Fibroblast of the aortic adventitia (primary cell): Measurements from ENCODE around the gene IL6ST. TPM values are rescaled to one million over a fixed set of nuclear protein-coding genes. Genes with fewer than 3 reads are reported as not detected.
"Not testable (repeated sequence)": the region's sequence is repeated elsewhere in the genome, so short reads cannot be mapped to it uniquely, and the experiment has no call there.

Source experiments
- DNase-seq: peaks from one replicate; pipeline ENCODE4 v3.0.0-alpha.2; 2010; ENCODE audit warnings: low read depth
- H3K4me3 ChIP-seq: 2 replicates; pipeline ENCODE4 v1.5.1; 2011; ENCODE audit warnings: low read depth, mild to moderate bottlenecking, control low read depth, low read length, moderate library complexity
- CTCF ChIP-seq: IDR thresholded peaks from 2 replicates; pipeline ENCODE4 v1.5.1; 2011; ENCODE audit warnings: mild to moderate bottlenecking, low read length, control low read depth, inconsistent platforms; ENCODE audit not compliant: insufficient read depth
- total RNA-seq: library from RNA; depleted of rRNA; stranded (reverse); fragments of >200 nt; gene quantifications from 2 replicates; pipeline ENCODE4 v1.2.3, GENCODE V29; 2012; ENCODE audit warnings: low replicate concordance

IL6ST gene
- total RNA-seq, 1 donor, result 1,116 TPM

GRCh38 chr5:56026863-56027300 is 32.1 kb upstream of the IL6ST start:
- H3K4me3 ChIP-seq, result no peak overlapping the region
- no peak for TF ChIP-seq CTCF
- peak; percentile 89 for DNase-seq

DNA sequence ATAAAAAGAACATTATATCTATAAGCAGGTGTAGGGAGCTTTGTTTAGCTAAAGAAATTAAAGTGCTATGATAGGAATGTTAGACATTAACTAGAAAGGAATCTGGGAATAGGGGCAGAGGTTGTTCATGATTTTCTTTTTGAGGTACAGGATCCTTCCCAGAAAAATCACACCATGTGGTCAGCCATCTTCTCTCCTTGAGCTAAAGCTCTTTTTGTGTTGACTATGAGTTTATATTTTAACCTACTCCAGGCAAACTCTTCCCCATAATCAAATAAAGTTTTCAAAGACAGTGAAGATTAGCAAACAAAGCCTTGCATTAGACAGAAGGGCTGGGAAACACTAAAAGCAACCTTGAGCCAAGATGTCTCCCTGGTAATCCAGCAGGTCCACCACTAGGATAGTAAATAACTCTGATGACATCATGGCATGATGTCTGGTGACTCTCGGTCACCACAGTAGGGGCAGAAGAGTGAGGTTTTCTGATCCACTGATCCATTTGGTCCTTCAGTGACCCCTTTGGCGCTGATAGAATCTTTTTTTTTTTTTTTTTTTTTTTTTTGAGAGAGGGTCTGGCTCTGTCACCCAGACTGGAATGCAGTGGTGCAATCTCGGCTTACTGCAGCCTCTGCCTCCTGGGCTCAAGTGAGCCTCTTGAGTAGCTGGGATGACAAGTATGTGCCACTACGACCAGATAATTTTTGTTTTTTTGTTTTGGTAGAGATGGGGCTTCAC is 30.6 kb upstream of the IL6ST start:
- no peak overlapping the region for H3K4me3 ChIP-seq
- DNase-seq, result peak; percentile 26
- no peak for TF ChIP-seq CTCF

- DNase-seq, result no peak
- no peak overlapping the region for H3K4me3 ChIP-seq
- TF ChIP-seq CTCF, result no peak
These were observed 30.0 kb upstream of the IL6ST start for GRCh38 chr5:56024810-56025150.

DNA sequence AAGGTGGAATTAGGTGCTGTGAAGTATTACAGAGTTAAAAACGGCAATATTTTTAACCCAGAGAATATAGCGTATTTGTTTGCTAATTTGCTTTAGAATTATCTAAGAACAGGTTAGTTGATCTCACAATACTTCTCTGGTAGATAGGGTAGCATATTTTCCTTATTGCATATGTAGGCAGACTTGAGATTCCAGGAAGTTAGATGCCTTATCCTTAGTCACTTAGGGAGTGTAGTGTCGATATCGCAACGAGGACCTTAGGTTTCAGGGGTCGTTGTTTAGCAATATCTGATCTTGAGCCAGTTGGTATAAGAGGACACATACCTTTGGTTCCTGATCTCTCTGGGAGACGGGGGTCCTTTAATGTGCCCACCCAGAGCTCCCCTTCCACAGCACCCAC is 28.5 kb upstream of the IL6ST start:
- no peak for TF ChIP-seq CTCF
- DNase-seq, result no peak
- H3K4me3 ChIP-seq, result no peak overlapping the region

- no peak for TF ChIP-seq CTCF
These were observed 24.8 kb upstream of the IL6ST start for GRCh38 chr5:56019306-56020272.

DNA sequence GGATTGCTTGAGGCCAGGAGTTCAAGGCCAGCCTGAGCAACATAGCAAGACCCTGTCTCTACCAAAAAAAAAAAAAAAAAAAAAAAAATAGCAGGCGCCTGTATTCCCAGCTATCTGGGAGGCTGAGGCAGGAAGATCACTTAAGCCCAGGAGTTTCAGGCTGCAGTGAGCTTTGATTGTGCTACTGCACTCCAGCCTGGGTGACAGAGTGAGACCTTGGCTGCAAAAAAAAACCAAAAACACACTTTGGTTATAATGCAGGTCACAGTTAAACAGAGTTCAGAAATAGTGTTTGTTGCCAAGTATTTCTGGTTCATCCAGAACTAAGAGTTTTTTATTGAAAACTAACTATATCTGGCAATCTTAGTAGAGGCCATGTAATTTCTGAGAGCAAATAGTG is 24.1 kb upstream of the IL6ST start:
- DNase-seq, result no peak
- TF ChIP-seq CTCF, result no peak
- no peak overlapping the region for H3K4me3 ChIP-seq

More at GRCh38 chr5:56019306-56020272, 24.8 kb upstream of the IL6ST start:
- peak; percentile 82 for DNase-seq
- no peak overlapping the region for H3K4me3 ChIP-seq

GRCh38 chr5:56014701-56015100 is 19.9 kb upstream of the IL6ST start:
- not testable (repeated sequence) for DNase-seq, H3K4me3 ChIP-seq

- not testable (repeated sequence) for H3K4me3 ChIP-seq, DNase-seq
These were observed 19.2 kb upstream of the IL6ST start for GRCh38 chr5:56013939-56014338.
